ENCODE results near the gene SEMA4B.
"Not testable (repeated sequence)": the region's sequence is repeated elsewhere in the genome, so short reads cannot be mapped to it uniquely, and the experiment has no call there.

The SEMA4B gene

GRCh38 chr15:90248789-90249202 lies 47.7 kb downstream of the SEMA4B start:
- H3K4me3 ChIP-seq (ENCODE audit: low read length), result no peak overlapping the region; the same call in 1 of the 2 replicates
- TF ChIP-seq CTCF (conservative IDR thresholded peaks at IDR 0.05; ENCODE audit: low read length), result no peak
- no peak for DNase-seq (ENCODE audit: low read depth)

GRCh38 chr15:90249203-90249863 lies 48.2 kb downstream of the SEMA4B start, which contains the start of gene TTLL13:
Gene TTLL13, plus strand, starts transcription at chr15:90249556. Its CDS starts 1,075 bp downstream, at chr15:90250631.
- no peak for TF ChIP-seq CTCF (conservative IDR thresholded peaks at IDR 0.05; ENCODE audit: low read length)
- peak within 1 kb of the TSS; percentile 75 for H3K4me3 ChIP-seq (ENCODE audit: low read length)
- DNase-seq (ENCODE audit: low read depth), result peak; percentile 76

GRCh38 chr15:90257776-90258175 lies 56.6 kb downstream of the SEMA4B start:
- DNase-seq (ENCODE audit: low read depth), result no peak
- no peak for TF ChIP-seq CTCF (conservative IDR thresholded peaks at IDR 0.05; ENCODE audit: low read length)
- no peak overlapping the region for H3K4me3 ChIP-seq (ENCODE audit: low read length)

- no peak for DNase-seq (ENCODE audit: low read depth)
- H3K4me3 ChIP-seq (ENCODE audit: low read length), result no peak overlapping the region
- no peak for TF ChIP-seq CTCF (conservative IDR thresholded peaks at IDR 0.05; ENCODE audit: low read length)
Measured at GRCh38 chr15:90259524-90259923, 58.4 kb downstream of the SEMA4B start.

GRCh38 chr15:90260731-90261130 lies 59.6 kb downstream of the SEMA4B start:
- not testable (repeated sequence) for DNase-seq (ENCODE audit: low read depth); H3K4me3 ChIP-seq (ENCODE audit: low read length)

- no peak for TF ChIP-seq CTCF (conservative IDR thresholded peaks at IDR 0.05; ENCODE audit: low read length)
- peak; percentile 22 for DNase-seq (ENCODE audit: low read depth)
Measured at GRCh38 chr15:90261811-90262210, 60.7 kb downstream of the SEMA4B start.

GRCh38 chr15:90262426-90262825 lies 61.3 kb downstream of the SEMA4B start:
- no peak for TF ChIP-seq CTCF (conservative IDR thresholded peaks at IDR 0.05; ENCODE audit: low read length)
- DNase-seq (ENCODE audit: low read depth), result no peak

More at GRCh38 chr15:90261811-90262210, 60.7 kb downstream of the SEMA4B start:
- no peak overlapping the region for H3K4me3 ChIP-seq (ENCODE audit: low read length)

More at GRCh38 chr15:90262426-90262825, 61.3 kb downstream of the SEMA4B start:
- H3K4me3 ChIP-seq (ENCODE audit: low read length), result no peak overlapping the region

Measured in AG10803 (cell line).